Measurements from ENCODE around the gene NFATC2IP. TPM values are rescaled to one million over a fixed set of nuclear protein-coding genes. Genes with fewer than 3 reads are reported as not detected.
"Not testable (repeated sequence)": the region's sequence is repeated elsewhere in the genome, so short reads cannot be mapped to it uniquely, and the experiment has no call there.

NFATC2IP gene
- total RNA-seq, 1 donor from 2014 or later = 11.2 TPM

DNA sequence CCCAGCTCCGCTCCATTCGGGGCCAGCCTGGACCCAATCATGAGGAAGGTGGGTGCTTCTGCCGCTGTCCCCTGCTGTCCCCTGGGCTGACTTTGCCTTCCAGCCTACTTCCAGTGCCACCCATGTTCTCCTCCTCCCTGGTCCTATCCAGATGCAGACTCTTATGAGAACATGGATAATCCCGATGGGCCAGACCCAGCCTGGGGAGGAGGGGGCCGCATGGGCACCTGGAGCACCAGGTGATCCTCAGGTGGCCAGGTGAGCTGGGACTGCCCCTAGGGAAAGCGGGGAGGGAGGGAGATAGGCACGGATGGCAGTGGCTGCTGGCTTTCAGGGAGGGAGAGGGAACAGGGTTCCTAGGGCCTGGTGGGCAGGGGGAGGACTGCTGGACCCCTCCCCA lies 12.0 kb upstream of the NFATC2IP start:
- H3K27ac ChIP-seq = no peak overlapping the region
- no peaks in the 10 kb centered on the region for H3K27me3 ChIP-seq
- no peaks in the 10 kb centered on the region for H3K4me1 ChIP-seq
- H3K9me3 ChIP-seq = no peaks in the 10 kb centered on the region
- intact Hi-C loops (cut with DNase I) = no loop called here
- TF ChIP-seq, protein P1, sequence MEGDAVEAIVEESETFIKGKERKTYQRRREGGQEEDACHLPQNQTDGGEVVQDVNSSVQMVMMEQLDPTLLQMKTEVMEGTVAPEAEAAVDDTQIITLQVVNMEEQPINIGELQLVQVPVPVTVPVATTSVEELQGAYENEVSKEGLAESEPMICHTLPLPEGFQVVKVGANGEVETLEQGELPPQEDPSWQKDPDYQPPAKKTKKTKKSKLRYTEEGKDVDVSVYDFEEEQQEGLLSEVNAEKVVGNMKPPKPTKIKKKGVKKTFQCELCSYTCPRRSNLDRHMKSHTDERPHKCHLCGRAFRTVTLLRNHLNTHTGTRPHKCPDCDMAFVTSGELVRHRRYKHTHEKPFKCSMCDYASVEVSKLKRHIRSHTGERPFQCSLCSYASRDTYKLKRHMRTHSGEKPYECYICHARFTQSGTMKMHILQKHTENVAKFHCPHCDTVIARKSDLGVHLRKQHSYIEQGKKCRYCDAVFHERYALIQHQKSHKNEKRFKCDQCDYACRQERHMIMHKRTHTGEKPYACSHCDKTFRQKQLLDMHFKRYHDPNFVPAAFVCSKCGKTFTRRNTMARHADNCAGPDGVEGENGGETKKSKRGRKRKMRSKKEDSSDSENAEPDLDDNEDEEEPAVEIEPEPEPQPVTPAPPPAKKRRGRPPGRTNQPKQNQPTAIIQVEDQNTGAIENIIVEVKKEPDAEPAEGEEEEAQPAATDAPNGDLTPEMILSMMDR (IDR thresholded peaks at IDR 0.05) = no peak
- H3K4me3 ChIP-seq = no peak overlapping the region
- no peak for DNase-seq (ENCODE audit: low spot score in 2 of 2)
- H3K36me3 ChIP-seq = no peaks in the 10 kb centered on the region

DNA sequence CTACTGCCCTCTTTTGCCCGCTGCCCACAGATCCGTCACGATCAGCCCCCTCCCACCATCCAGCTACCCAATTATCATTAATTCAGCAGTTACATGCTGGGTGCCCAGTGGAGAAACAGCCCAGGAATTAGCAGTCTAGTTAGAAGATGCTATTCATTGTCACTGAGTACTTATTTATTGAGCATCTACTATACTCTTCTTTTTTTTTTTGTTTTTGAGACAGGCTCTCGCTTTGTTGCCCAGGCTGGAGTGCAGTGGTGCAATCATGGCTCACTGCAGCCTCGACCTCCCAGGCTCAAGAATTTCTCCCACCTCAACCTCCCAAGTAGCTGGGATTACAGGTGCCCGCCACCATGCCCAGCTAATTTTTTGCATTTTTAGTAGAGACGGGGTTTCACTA lies 10.9 kb upstream of the NFATC2IP start:
- H3K4me3 ChIP-seq; DNase-seq (ENCODE audit: low spot score in 2 of 2); H3K9me3 ChIP-seq; H3K27ac ChIP-seq; H3K4me1 ChIP-seq; intact Hi-C loops (cut with DNase I); H3K27me3 ChIP-seq; H3K36me3 ChIP-seq: not testable (repeated sequence)

DNA sequence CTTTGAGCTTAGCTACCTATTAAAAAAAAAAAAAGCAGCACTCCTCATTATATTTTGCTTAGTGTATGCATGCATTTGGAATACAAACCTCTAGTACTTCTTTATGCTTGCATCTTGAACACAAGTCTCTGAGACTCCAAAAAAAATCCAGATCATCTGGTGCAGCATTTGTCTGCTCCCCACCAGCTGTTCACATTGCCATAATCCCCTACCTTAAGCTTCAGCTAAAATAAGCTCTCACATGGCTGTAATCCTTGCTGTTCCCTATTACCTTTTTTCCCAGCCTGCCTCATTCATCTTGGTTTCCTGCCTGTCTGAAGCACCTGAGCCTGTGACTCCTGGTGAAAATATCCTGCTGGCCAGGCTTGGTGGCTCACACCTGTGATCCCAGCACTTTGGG lies 7.5 kb upstream of the NFATC2IP start:
- Histone ChIP-seq H3K36me3 (no peaks in the 10 kb centered on the region), H3K27ac (no peak overlapping the region), H3K27me3 (no peaks in the 10 kb centered on the region), H3K4me3 (no peak overlapping the region), H3K9me3 (no peaks in the 10 kb centered on the region), H3K4me1 (peaks cover 0 to 4% of the 10 kb centered on the region in 2 donors)
- intact Hi-C loops (cut with DNase I) = no loop called here
- TF ChIP-seq, protein P1 (IDR thresholded peaks at IDR 0.05) = no peak
- no peak for DNase-seq (ENCODE audit: low spot score in 2 of 2)

DNA sequence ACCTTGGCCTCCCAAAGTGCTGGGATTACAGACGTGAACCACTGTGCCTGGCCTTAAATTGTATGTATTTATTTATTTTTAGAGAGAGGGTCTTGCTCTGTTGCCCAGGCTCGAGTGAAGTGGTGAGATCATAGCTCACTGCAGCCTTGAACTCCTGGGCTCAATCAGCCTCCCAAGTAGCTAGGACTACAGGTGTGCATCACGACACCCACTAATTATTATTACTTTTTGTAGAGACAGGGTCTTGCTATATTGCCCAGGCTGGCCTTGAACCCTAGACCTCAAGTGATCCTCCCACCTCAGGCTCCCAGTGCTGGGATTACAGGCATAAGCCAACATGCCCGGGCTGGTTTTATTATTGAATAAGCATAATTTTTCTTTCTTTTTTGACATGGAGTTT lies 4.1 kb upstream of the NFATC2IP start:
- Histone ChIP-seq H3K27me3 (no peaks in the 10 kb centered on the region), H3K4me3 (no peak overlapping the region), H3K4me1 (peaks cover 3 to 7% of the 10 kb centered on the region in 2 donors), H3K27ac (no peak overlapping the region), H3K9me3 (no peaks in the 10 kb centered on the region), H3K36me3 (no peaks in the 10 kb centered on the region)
- DNase-seq (ENCODE audit: low spot score in 2 of 2) = no peak
- TF ChIP-seq, protein P1 (IDR thresholded peaks at IDR 0.05) = no peak
- intact Hi-C loops (cut with DNase I) = no loop called here

DNA sequence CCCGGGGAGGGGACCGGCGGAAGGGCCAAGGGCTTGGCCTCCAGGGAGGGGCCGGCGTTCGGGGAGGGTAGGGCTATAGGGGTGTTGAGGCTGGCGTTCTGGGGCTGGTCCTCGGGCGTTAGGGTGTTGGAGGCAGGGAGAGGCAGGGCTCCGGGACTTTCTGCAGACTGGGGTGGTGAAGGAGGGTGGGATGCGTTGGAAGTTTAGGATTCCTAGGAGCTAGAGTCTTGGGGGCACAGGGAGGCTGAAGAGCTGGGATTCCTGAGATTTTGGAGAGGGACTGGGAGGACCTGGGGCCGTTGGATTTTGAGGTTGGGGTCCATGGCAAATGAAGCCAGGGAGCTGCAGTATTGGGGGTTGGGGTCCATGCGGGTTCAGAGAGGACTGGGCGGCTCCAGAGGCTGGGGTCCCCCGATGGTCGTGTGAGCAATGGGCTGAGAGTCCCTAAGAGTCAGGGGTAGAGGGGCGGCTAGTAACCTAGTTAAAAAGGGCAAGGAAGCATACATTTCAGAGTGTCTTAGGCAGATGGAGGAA lies 740 bp downstream of the NFATC2IP start:
- H3K27ac ChIP-seq = peak overlapping the region; percentile 84 to 89
- DNase-seq (ENCODE audit: low spot score in 2 of 2) = peak in 1 of 2 donors; percentile 65
- peaks cover 3 to 9% of the 10 kb centered on the region in 2 donors for H3K4me1 ChIP-seq
- no peaks in the 10 kb centered on the region for H3K27me3 ChIP-seq
- intact Hi-C loops (cut with DNase I) = no loop called here
- peaks cover 19 to 34% of the 10 kb centered on the region in 2 donors for H3K36me3 ChIP-seq
- TF ChIP-seq, protein P1 (IDR thresholded peaks at IDR 0.05) = no peak
- peak overlapping the region; percentile 71 to 100 for H3K4me3 ChIP-seq
- no peaks in the 10 kb centered on the region for H3K9me3 ChIP-seq

DNA sequence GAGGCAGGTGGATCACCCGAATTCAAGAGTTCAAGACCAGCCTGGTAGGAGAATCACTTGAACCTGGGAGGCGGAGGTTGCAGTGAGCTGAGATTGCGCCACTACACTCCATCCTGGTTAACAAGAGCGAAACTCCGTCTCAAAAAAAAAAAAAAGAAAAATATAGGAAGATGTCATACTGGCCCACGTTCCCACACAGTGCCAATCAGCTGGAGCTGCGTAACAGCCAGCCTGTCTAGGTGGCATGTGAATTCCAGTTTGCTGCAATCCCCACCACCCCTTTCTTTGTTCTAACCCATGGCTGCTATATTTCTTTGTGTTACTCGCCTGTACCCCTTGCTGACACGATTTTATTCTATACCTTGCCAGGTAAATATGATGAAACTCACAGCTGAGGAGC lies 7.5 kb downstream of the NFATC2IP start:
- TF ChIP-seq, protein P1 (IDR thresholded peaks at IDR 0.05) = no peak
- DNase-seq (ENCODE audit: low spot score in 2 of 2) = no peak
- H3K9me3 ChIP-seq = no peaks in the 10 kb centered on the region
- no peaks in the 10 kb centered on the region for H3K27me3 ChIP-seq
- H3K36me3 ChIP-seq = peaks cover 62 to 81% of the 10 kb centered on the region in 2 donors
- H3K27ac ChIP-seq = no peak overlapping the region
- H3K4me3 ChIP-seq = no peak overlapping the region
- intact Hi-C loops (cut with DNase I) = no loop called here
- H3K4me1 ChIP-seq = no peaks in the 10 kb centered on the region
